HG03354 (cell line): ENCODE results near the gene ZNF679.
"Not testable (repeated sequence)": the region's sequence is repeated elsewhere in the genome, so short reads cannot be mapped to it uniquely, and the experiment has no call there.

Experiments
- ATAC-seq: cut with Tn5 transposase; IDR thresholded peaks from one replicate; pipeline ENCODE4 v1.9.1; 2021; ENCODE audit warnings: mild to moderate bottlenecking; ENCODE audit not compliant: unreplicated experiment, poor library complexity, severe bottlenecking

The ZNF679 gene

GRCh38 chr7:64307254-64308015 lies 79.2 kb downstream of the ZNF679 start:
- peak; percentile 99 for ATAC-seq

GRCh38 chr7:64308016-64308270 lies 79.7 kb downstream of the ZNF679 start:
- no peak for ATAC-seq

- no peak for ATAC-seq
Measured at GRCh38 chr7:64310426-64310825, 82.2 kb downstream of the ZNF679 start.

- ATAC-seq = no peak
Measured at GRCh38 chr7:64312826-64313225, 84.6 kb downstream of the ZNF679 start.

GRCh38 chr7:64313740-64314491 lies 85.6 kb downstream of the ZNF679 start, which contains the start of gene ZNF736:
Gene ZNF736, plus strand, starts transcription at chr7:64313961. Its CDS starts 190 bp downstream, at chr7:64314151.
- ATAC-seq = peak; percentile 100

GRCh38 chr7:64314566-64314965 lies 86.3 kb downstream of the ZNF679 start:
- ATAC-seq = no peak

GRCh38 chr7:64316031-64316742 lies 87.9 kb downstream of the ZNF679 start:
- not testable (repeated sequence) for ATAC-seq
